Cerebellar cortex (tissue), 1 donor: ENCODE measurements around the gene CYB5R4.
"Not testable (repeated sequence)": the region's sequence is repeated elsewhere in the genome, so short reads cannot be mapped to it uniquely, and the experiment has no call there.

Source experiments
- DNase-seq: peaks from one replicate; pipeline ENCODE4 v3.0.0-alpha.2; 2015; ENCODE audit warnings: low spot score

The CYB5R4 gene

GRCh38 chr6:83908813-83909212 lies 49.3 kb downstream of the CYB5R4 start:
- DNase-seq: no peak

DNA sequence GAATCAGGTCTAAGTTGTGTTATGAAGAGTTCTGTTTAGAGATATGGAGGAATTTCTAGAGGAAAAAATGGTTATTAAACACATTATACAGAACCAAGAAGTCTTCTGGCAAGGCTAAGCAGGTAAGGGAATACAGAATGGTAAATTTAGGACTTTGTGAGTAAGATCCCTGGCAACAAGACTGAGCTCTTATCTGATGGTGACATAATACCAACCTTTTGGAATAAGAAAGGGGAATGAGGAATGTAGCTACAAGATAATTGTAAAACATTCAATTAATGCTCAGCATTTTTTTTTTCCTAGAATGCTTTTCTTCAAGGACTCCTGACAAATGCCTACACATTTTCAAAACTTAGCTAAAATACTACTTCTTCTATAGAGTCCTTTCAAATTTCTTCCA lies 51.8 kb downstream of the CYB5R4 start:
- DNase-seq: no peak

DNA sequence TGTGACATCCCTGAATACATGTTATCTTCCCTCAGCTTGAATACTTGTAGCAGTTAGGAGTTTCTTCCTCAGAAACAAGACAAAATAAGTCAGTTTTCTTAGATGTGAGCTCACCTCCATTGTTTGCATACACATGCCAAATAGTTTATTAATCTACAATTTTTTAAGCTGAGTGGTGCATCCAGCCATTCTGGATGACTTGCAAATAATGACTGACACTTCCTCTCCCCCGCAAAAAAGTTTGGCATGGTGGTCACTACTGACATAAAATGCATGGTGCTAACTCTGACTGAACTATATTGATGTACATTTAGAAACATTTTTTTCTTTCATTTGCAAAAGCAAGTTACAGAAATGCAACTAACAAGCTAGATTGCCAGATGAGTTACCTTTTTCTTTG lies 55.5 kb downstream of the CYB5R4 start:
- DNase-seq: no peak

GRCh38 chr6:83917001-83917400 lies 57.5 kb downstream of the CYB5R4 start:
- DNase-seq: no peak

- DNase-seq: no peak
Observed at GRCh38 chr6:83920017-83920416, 60.5 kb downstream of the CYB5R4 start.

DNA sequence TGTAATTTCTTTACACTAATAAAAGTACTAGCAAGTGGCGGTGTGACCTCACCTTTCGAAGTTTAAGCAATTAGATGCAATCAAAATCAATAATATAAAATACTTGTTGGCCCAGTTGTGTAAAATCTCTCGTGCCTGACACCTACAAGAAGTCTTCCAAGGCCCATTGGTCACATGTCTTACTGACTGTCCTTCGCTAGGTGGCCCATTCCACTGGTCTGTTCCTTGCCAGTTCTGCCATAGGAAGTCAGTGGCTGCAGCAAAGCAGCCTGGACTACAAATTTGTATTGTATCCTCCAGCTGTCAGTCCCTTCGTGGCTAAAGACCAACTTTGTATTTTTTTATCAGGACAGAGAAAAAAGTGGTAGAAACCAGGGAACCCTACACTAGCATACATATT lies 61.8 kb downstream of the CYB5R4 start:
- DNase-seq: no peak

GRCh38 chr6:83927470-83927869 lies 68.0 kb downstream of the CYB5R4 start:
- DNase-seq: no peak

- DNase-seq: no peak
Observed at GRCh38 chr6:83928286-83928685, 68.8 kb downstream of the CYB5R4 start.

GRCh38 chr6:83946201-83946833 lies 86.8 kb downstream of the CYB5R4 start:
- not testable (repeated sequence) for DNase-seq

- DNase-seq: not testable (repeated sequence)
Observed at GRCh38 chr6:83947983-83948382, 88.5 kb downstream of the CYB5R4 start.

DNA sequence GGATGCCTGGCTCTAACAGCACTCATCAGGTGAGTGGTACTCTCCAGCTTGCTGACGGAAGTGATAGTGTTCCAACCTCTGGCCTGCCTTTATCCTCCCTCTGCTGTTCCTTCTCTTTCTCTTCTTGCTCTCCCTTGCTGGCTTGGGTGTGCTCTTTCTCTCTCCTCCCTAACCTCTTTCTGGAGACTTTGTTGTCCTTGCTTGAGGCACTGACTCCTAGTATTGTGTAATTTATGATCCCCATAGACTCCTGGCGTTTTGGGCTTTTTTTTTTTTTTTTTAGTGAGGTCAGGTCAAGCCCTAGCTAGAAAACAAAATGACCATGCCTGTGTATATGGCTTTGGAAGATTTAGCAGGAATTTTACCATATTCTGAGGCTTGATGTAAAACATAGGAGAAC lies 89.4 kb downstream of the CYB5R4 start:
- no peak for DNase-seq

GRCh38 chr6:83951423-83951822 lies 91.9 kb downstream of the CYB5R4 start:
- DNase-seq: not testable (repeated sequence)

GRCh38 chr6:83952830-83953229 lies 93.3 kb downstream of the CYB5R4 start:
- DNase-seq: no peak

- DNase-seq: no peak
Observed at GRCh38 chr6:83954371-83954770, 94.9 kb downstream of the CYB5R4 start.

DNA sequence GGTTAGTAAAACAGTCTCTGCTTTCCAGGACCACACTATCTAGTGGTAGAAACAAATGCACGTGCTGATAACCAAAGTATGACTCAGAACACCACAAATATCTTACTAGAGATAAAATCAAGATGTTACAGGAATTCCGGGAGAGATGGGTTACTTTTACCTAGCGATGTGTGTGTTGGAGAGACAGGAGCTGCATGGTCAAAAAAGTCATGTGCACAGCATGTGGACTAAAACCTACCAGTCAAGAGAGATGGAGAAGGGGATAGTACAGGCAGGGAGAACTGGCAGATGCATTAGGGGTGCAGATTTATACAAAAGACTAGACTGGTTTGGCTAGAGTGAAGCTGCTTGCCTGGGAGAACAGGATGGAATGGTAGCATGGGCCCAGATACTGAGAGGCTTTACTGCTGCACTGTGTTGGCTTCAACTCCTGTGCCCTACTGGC lies 98.8 kb downstream of the CYB5R4 start:
- DNase-seq: no peak

- no peak for DNase-seq
Observed at GRCh38 chr6:83960664-83961063, 101.2 kb downstream of the CYB5R4 start.

DNA sequence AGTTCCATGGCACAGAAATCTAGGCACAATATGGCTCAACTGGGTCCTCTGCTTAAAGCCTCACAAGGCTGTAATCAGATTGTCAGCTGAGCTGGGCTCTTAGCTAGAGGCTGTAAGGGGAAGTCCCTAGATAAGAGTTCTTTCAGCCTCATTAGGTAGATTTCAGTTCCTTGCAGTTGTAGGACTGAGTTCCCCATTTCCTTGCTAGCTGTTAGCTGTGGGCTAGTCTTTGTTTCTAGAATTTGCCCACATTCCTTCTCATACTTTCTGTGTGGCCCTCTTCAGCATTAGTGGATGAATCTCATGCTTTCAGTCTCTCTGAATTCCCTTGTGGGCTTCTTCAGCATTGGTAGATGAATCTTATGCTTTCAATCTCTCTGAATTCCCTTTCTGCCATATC lies 103.1 kb downstream of the CYB5R4 start:
- DNase-seq: no peak

- DNase-seq: no peak
Observed at GRCh38 chr6:83966539-83966938, 107.0 kb downstream of the CYB5R4 start.

DNA sequence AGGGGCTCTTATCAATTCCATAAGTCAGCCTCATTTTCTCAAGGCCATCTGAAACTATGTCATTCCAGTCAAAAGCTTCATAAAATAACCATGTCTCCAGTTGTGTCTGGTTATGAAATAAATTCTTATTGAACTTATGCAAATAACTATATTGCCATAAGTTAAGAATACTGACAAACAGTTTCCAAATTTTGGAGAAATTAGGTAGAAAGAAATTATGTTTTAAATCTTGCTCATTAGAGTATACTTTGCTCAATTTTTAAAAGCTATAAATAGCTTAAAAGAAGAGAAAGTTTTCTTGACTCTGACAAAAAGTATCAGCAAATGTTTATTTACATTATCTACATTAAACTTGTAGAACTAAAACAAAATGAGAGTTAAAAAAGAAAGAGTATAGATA lies 111.1 kb downstream of the CYB5R4 start:
- DNase-seq: no peak

DNA sequence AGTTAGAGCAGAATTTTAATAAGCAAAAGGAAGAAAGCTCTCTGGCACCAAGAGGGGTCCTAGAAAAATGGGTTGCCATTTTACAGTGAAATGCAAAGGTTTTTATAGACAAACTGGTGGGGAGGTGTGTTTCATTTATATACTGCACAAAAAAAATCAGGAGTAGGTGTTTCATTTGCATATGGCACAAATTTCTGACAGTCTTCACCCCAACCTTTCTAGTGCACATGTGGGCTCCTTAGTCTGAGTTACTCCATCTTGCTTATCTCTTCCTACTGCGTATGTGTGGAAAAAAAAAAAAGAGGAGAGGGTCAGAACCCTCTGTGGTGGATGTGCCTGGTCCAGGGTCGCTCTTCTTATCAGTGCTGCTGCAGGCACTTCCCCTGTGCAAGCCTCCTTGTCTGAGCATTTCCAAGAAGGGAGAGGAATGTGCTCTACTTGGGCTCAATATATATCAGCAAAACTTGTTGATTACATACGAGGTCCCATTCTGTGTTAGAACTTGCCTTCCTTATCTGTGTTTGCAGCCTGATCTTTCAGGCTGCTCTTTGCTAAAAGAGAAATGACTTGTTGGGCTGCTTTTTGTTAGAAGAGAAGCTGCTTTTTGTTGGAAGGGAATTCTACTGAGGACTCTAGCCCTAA lies 115.0 kb downstream of the CYB5R4 start:
- no peak for DNase-seq

- no peak for DNase-seq
Observed at GRCh38 chr6:83976037-83976755, 116.7 kb downstream of the CYB5R4 start.

- no peak for DNase-seq
Observed at GRCh38 chr6:83976871-83977270, 117.4 kb downstream of the CYB5R4 start.

- no peak for DNase-seq
Observed at GRCh38 chr6:83978324-83978734, 118.8 kb downstream of the CYB5R4 start.
